SU-DHL-6 (cell line): ENCODE results near the gene TOP1.

Source experiments
- H2AFZ ChIP-seq: fragments of 200-600 bp; sonication (generic); 2 replicates; pipeline ENCODE4 v1.6.1; 2014; ENCODE audit warnings: low read depth, mild to moderate bottlenecking, moderate library complexity, mixed read lengths, antibody characterized with exemption, low read length; ENCODE audit not compliant: severe bottlenecking
- H3F3A ChIP-seq: fragments of 200-600 bp; shearing (Covaris generic); 2 replicates; pipeline ENCODE4 v1.6.0; 2016; ENCODE audit warnings: antibody characterized with exemption, mild to moderate bottlenecking; ENCODE audit not compliant: insufficient read depth
- H3K27ac ChIP-seq: fragments of 200-600 bp; sonication (generic); 2 replicates; pipeline ENCODE4 v1.5.1; 2016; ENCODE audit warnings: low read depth, mild to moderate bottlenecking, low read length, moderate library complexity, mixed read lengths
- H3K27me3 ChIP-seq: fragments of 200-600 bp; sonication (generic), shearing (Covaris generic); 2 replicates; pipeline ENCODE4 v1.6.0; 2014; ENCODE audit warnings: mild to moderate bottlenecking, low read length
- H3K36me3 ChIP-seq: fragments of 200-600 bp; sonication (generic); 2 replicates; pipeline ENCODE4 v1.6.1; 2014; ENCODE audit warnings: mild to moderate bottlenecking, low read length, mixed read lengths
- H3K4me2 ChIP-seq: fragments of 300-600, 200-600 bp; shearing (Covaris generic), sonication (generic); 2 replicates; pipeline ENCODE4 v1.6.0; 2014; ENCODE audit warnings: low read length, low read depth, mild to moderate bottlenecking; ENCODE audit not compliant: poor library complexity, severe bottlenecking
- H3K4me3 ChIP-seq: fragments of 200-600 bp; sonication (generic); 2 replicates; pipeline ENCODE4 v1.5.1; 2014; ENCODE audit warnings: antibody characterized with exemption, low read length, mild to moderate bottlenecking, mixed read lengths; ENCODE audit not compliant: insufficient read depth, poor library complexity, severe bottlenecking
- H3K79me2 ChIP-seq: fragments of 200-600 bp; sonication (generic); 2 replicates; pipeline ENCODE4 v1.6.1; 2014; ENCODE audit warnings: mild to moderate bottlenecking, low read length, moderate library complexity; ENCODE audit not compliant: insufficient read depth
- H3K9ac ChIP-seq: fragments of 200-600 bp; sonication (generic); 2 replicates; pipeline ENCODE4 v1.7.0; 2014; ENCODE audit warnings: mild to moderate bottlenecking, low read length
- H3K9me2 ChIP-seq: fragments of 200-600 bp; sonication (generic); replicated peaks from 2 replicates; pipeline ENCODE4 v1.6.1; 2014; ENCODE audit warnings: low read length; ENCODE audit not compliant: insufficient read depth
- H3K9me3 ChIP-seq: fragments of 200-600 bp; sonication (generic); 2 replicates; pipeline ENCODE4 v1.6.1; 2014; ENCODE audit warnings: low read length, mixed read lengths; ENCODE audit not compliant: insufficient read depth
- H4K20me1 ChIP-seq: fragments of 200-600 bp; sonication (generic); 2 replicates; pipeline ENCODE4 v1.6.1; 2014; ENCODE audit warnings: low read depth, mild to moderate bottlenecking, antibody characterized with exemption, low read length, moderate library complexity, mixed read lengths
- EZH2phosphoT487 ChIP-seq: fragments of 200-600 bp; sonication (generic), shearing (Covaris generic); conservative IDR thresholded peaks from 2 replicates; pipeline ENCODE4 v1.6.1; 2018; ENCODE audit warnings: mild to moderate bottlenecking, antibody characterized with exemption, low read length, moderate library complexity, mixed read lengths
- TF ChIP-seq, protein P1 (sequence below): fragments of 200-600 bp; sonication (generic); IDR thresholded peaks from one replicate; pipeline ENCODE4 v1.5.1; 2017; ENCODE audit warnings: antibody characterized with exemption, mild to moderate bottlenecking, low read length, moderate library complexity; ENCODE audit not compliant: insufficient read depth, poor library complexity, severe bottlenecking

The TOP1 gene

DNA sequence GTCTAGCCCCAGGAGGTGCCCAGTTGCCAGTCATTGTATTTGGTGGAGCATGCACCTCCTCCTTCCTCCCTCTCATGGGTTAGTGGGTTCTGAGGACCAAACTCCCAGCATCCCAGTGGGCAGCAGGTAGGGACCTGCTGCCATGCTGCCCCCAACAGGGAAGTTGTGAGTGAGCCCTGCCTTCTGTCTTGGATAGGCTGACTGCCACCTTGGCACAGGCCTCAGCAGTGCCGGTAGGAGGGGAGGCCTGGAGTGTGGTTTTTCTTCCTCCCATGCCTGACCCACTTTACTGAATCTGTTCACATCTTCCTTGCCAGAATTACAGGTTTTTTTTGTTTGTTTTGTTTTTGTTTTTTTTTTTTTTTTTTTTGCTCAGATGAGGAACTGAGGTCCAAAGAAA lies 133.3 kb downstream of the TOP1 start:
- H3K79me2 ChIP-seq, result peaks cover 11% of the 10 kb centered on the region; the same call in 1 of the 2 replicates
- no peak for TF ChIP-seq EZH2phosphoT487
- TF ChIP-seq, protein P1, sequence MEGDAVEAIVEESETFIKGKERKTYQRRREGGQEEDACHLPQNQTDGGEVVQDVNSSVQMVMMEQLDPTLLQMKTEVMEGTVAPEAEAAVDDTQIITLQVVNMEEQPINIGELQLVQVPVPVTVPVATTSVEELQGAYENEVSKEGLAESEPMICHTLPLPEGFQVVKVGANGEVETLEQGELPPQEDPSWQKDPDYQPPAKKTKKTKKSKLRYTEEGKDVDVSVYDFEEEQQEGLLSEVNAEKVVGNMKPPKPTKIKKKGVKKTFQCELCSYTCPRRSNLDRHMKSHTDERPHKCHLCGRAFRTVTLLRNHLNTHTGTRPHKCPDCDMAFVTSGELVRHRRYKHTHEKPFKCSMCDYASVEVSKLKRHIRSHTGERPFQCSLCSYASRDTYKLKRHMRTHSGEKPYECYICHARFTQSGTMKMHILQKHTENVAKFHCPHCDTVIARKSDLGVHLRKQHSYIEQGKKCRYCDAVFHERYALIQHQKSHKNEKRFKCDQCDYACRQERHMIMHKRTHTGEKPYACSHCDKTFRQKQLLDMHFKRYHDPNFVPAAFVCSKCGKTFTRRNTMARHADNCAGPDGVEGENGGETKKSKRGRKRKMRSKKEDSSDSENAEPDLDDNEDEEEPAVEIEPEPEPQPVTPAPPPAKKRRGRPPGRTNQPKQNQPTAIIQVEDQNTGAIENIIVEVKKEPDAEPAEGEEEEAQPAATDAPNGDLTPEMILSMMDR, result no peak
- H4K20me1 ChIP-seq, result peaks cover 4% of the 10 kb centered on the region; the same call in 1 of the 2 replicates
- no peak overlapping the region for H3K4me2 ChIP-seq
- H3K27me3 ChIP-seq, result no peaks in the 10 kb centered on the region
- H3K36me3 ChIP-seq, result no peaks in the 10 kb centered on the region
- no peaks in the 10 kb centered on the region for H3F3A ChIP-seq
- H3K4me3 ChIP-seq, result no peak overlapping the region
- H2AFZ ChIP-seq, result no peak overlapping the region
- H3K9ac ChIP-seq, result no peak overlapping the region
- no peak overlapping the region for H3K27ac ChIP-seq
- H3K9me3 ChIP-seq, result no peaks in the 10 kb centered on the region
- no peaks in the 10 kb centered on the region for H3K9me2 ChIP-seq

DNA sequence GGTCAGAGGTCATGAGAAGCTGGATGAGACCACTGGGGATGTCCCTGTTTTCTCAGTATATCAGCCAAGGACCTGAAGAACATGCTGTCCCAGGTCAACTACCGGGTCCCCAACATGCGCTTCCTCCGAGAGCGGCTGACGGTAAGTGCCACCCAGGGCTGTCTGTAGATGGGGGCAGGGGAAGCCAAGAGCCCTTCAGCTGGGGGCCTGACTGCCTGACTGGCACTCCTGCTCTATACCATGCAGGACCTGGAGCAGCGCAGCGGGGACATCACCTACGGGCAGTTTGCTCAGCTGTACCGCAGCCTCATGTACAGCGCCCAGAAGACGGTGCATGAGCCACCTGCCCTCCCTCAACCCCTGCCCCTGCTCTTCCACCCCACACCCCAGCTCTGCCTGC lies 133.8 kb downstream of the TOP1 start:
- no peak overlapping the region for H3K4me2 ChIP-seq
- no peak for TF ChIP-seq EZH2phosphoT487
- TF ChIP-seq, protein P1, result no peak

DNA sequence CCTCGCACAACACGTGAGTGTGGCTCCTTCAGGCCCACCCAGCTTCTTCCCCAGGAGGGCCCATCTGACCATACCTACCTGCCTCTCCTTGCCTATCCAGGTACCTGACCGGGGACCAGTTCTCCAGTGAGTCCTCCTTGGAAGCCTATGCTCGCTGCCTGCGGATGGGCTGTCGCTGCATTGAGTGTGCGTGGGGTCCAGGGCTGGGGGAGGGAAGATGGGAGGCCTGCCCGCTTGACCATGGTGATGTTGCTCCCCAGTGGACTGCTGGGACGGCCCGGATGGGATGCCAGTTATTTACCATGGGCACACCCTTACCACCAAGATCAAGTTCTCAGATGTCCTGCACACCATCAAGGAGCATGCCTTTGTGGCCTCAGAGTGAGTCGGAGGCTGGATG lies 135.2 kb downstream of the TOP1 start:
- Histone ChIP-seq H3K27ac (no peak overlapping the region), H3K9me3 (no peaks in the 10 kb centered on the region), H4K20me1 (no peaks in the 10 kb centered on the region), H3K4me2 (no peak overlapping the region), H3K9ac (no peak overlapping the region), H2AFZ (no peak overlapping the region), H3K36me3 (no peaks in the 10 kb centered on the region), H3K9me2 (no peaks in the 10 kb centered on the region), H3F3A (no peaks in the 10 kb centered on the region), H3K27me3 (no peaks in the 10 kb centered on the region), H3K4me3 (no peak overlapping the region), H3K79me2 (no peaks in the 10 kb centered on the region)
- no peak for TF ChIP-seq EZH2phosphoT487
- TF ChIP-seq, protein P1, result no peak

More for the DNA sequence above, 133.8 kb downstream of the TOP1 start:
- H3K36me3 ChIP-seq, result no peaks in the 10 kb centered on the region
- H3K79me2 ChIP-seq, result peaks cover 9% of the 10 kb centered on the region; the same call in 1 of the 2 replicates
- H3F3A ChIP-seq, result no peaks in the 10 kb centered on the region
- H2AFZ ChIP-seq, result no peak overlapping the region
- H3K27ac ChIP-seq, result no peak overlapping the region
- no peak overlapping the region for H3K4me3 ChIP-seq
- H3K27me3 ChIP-seq, result no peaks in the 10 kb centered on the region
- H3K9me3 ChIP-seq, result no peaks in the 10 kb centered on the region
- no peaks in the 10 kb centered on the region for H3K9me2 ChIP-seq
- no peak overlapping the region for H3K9ac ChIP-seq
- H4K20me1 ChIP-seq, result peaks cover 4% of the 10 kb centered on the region; the same call in 1 of the 2 replicates
